ENCODE results near the gene ANKRD11.
"Not testable (repeated sequence)": the region's sequence is repeated elsewhere in the genome, so short reads cannot be mapped to it uniquely, and the experiment has no call there.

Gene ANKRD11

DNA sequence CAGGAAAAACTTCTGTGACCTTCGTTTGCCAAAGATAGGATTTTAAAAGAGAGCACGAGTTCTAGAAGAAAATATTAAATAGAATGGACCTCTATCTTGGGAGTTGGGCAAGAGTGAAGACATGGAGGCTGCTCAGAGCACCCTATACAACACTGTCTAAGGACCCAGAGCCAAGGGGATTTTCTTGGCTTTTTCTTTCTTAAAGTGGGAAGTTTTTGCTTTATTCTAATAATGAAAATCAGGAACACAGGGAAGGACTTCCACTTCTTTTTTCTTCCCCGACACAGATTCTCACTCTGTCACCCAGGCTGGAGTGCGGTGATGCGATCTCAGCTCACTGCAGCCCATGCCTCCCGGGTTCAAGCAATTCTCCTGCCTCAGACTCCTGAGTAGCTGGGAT is 178.7 kb downstream of the ANKRD11 start:
- no peak for DNase-seq

DNA sequence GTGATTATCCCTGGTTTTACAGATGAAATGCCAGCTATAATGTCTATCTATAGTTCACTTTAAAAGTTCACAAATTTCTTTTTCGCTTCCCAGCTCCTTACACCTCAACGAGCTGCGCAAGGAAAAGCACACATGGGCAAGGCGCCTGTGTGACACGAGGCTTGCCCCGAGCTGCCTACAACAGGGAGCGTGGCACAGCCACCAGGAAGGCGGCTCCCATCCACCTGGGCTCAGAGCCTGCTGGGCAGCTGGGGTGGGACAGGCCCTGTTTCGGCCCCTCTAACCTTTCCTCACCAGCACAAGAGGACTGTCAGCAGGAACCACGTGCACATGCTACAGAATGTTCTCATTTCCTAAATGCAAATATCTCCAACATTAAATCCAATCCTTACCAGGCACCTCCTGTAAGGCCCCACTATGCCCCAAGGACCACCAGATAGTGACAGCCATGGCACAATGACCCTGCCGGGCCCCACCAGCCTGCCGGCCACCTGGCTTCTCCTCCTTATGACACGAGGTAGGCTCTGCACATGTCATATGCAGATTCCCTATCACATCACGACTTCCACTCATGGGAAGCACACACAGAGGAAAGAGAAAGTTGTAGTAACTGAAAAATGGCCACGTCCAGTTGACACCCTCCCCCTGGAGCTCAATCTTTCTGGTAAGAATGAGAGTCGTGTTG is 180.8 kb downstream of the ANKRD11 start:
- DNase-seq, result no peak

DNA sequence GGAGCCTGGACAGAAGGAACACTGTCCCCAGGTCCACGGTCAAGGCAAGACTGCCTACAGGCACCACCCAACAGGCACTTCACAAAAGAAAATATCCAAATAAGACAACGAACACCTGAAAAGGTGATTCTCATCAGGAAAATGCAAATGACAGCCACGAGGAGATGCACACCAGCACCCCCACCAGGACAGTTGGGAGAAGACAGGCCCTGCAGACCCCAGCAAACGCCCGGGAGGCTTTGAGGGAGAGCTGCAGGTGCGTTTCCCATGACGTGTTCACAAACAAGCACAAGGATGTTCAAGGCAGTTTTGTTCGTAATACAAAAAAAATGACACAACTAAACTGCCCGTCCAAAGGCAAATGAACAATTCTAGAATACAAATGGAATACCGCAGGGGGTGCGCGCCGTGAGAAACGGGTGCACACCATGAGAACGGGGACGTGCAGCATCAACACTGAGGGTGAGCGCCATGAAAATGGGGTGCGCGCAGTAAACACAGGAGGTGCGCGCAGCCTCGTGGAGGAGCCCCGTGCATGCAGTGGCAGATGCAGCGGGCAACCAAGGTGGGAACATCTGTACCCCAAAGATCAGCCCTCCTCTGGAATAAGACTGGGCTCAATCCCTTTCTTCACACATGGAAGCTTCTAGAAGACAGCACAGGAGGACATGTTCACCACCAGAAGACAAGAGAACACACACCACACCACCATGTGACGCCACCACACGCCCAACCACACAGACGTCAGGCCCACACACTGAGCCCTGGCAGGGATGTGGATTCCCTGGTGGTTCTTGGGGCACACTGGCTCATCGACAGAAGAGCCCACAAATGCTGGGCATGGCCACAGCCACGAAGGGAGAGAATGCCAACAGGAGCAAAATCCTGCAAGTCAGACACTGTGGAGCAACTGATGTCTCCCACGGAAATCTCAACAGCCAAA is 181.7 kb downstream of the ANKRD11 start:
- DNase-seq, result peak; percentile 57

DNA sequence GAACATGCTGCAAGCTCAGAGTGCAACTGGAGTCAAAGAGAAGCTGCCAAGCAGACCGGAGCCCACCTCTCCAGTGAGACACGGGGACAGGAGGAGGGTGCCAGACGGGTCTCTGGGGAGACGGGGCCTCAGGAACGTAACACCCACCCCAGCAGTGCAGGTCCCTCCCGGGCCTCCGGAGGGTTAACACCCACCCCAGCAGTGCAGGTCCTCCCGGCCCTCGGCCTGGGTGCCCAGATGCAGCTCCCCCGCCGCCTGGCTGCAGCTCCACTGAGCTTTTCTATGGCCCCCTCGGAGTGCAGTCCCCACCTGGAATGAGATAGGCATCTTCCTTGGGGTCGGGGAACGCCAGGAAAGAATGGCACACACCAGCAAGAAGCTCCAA is 182.9 kb downstream of the ANKRD11 start:
- no peak for DNase-seq

DNA sequence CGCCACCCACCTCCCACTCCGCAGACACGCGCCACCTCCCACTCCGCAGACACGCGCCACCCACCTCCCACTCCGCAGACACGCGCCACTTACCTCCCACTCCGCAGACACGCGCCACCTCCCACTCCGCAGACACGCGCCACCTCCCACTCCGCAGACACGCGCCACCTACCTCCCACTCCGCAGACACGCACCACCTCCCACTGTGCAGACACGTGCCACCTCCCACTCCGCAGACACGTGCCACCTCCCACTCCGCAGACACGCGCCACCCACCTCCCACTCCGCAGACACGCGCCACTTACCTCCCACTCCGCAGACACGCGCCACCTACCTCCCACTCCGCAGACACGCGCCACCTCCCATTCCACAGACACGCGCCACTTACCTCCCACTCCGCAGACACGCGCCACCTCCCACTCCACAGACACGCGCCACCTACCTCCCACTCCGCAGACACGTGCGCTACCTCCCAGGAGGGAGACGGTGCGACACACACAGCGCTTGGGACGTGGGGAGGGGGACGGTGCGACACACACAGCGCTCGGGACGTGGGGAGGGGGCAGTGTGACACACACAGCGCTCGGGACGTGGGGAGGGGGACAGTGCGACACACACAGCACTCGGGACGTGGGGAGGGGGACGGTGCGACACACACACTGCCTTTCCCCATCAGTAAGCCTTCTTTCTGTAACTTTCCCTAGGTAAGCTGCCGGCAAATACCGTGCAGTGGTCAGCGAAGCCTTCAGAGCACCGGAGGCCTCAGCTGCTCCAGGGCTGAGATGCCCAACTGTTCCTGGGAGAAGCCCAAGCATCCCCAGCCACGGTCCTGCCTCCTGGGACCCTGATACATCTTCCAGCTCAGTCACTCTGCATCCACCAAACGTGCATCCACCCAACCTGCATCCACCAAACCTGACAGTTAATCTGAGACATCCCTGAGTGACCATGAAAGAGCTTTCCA is 183.6 kb downstream of the ANKRD11 start:
- not testable (repeated sequence) for DNase-seq

DNA sequence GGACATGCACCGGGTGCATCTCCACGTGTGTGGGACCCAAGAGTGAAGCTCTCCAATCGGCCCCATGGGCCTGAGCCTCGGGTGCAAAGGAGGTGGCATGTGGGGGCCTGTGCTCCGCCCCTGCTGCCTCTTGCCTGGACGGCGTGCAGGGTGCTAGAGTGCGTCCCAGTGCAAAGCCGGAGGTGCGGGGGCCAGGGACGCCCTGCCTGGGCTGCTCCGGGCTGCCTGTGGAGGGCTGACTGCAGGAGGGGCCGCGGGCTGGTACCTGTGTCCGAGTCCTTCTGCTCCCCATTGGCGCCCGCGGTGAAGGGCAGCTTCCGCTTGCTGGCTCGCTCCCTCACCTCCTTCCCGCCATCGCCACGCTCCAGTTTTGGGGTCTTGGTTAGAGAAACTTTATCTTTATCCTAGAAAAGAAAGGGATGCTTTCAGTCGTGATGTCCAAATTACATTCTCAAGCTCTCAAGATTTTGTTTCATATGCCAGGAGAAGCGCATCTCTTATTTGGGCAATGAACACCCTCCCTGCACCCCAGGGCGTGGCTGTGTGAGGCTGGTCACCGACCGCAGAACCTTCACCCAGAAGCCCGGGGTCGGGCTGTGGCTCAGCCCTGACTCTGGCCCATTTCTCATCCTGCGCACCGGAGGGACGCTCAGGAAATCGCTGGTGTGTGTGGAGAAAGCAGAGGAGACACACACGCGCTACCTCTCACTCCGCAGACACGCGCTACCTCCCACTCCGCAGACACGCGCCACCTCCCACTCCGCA is 185.2 kb downstream of the ANKRD11 start:
- DNase-seq, result no peak

DNA sequence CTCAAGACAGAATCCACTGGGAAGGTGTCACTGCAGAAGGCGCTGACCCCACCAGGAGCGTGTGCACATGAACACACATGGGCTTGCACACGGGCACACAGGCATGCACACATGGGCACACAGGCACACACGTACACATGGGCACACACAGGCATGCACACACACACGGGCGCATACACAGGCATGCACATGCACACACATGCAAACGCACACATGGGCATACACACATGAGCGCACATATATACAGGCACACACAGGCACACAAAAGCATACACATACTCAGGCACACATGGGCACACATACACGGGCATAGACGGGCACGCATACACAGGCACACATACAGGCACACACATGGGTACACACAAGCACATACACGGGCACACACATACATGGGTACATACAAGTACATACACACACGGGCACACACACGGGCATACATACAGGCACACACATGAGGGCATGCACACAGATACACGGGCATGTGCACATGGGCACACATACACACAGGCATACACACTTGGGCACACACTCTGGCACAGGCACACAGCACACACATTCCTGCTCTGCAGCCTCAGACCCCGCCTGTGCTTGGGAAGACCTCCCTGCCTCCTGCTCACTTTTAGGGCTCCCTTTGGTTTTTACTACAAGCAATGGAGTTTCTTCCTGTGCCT is 186.0 kb downstream of the ANKRD11 start:
- no peak for DNase-seq

DNA sequence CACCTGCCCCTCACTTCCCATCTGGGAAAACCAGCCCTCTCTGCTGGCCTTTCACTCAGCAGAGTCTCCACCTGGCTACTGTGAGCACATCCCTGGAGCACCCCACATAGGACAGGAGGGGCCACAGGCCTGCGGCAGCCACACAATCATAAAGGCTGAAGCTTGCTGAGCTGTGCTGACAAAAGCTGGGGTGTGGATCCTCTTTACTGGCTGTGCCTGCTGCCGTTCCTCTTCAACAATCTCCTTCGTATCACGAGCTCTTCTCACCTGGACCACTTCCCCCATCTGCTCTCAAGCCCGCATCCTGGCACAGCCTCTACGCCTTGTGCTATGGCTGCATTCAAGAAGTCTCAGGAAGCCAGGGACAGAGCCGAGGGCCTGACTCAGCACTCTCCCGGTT is 186.7 kb downstream of the ANKRD11 start:
- no peak for DNase-seq

DNA sequence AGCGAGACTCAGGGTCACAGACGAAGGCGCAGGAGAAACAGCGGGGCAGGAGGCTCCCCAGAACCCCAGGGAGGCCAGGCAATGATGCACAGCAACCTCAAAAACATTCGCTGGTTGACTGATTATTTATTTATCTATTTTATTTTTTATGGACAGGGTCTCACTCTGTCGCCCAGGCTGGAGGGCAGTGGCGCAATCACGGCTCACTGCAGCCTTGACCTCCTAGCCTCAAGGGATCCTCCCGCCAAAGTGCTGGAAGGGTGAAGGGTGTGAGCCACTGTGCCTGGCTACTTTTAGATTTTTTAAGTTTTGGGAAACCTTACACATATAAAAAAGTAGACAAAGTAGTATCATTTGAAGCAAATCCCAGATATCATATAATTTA is 189.4 kb downstream of the ANKRD11 start:
- no peak for DNase-seq

DNA sequence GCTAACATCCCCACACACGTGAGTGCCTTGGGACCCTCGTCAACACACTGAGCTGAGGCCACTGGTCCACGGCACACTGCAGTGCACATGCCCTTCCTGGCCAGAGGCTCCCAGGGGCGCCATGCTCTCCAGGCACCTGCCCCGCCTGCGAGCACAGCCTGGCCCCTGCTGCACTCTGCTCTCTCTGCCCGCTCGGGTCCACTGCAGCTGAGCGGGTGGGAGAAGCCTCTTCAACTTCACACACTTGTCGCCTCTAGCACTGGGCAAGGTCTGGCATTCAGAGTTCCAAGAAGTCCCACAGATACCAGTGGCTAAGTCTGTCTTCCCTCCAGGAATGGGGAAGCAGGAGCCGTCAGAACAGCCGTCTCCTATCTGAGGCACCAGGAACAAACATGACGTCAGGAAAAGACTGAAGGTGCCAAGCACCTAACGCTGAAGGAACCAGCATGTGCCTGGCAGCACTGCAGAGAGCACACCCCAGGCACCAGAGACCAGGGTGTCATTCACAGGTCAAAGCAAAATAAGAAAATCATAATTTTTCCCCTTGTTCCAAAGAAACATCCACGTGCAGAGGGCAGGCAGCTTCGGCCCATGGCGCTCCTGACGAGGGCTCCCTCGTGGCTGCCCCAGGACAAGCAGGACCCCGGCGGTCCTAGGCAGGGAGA is 189.9 kb downstream of the ANKRD11 start:
- DNase-seq, result no peak

DNA sequence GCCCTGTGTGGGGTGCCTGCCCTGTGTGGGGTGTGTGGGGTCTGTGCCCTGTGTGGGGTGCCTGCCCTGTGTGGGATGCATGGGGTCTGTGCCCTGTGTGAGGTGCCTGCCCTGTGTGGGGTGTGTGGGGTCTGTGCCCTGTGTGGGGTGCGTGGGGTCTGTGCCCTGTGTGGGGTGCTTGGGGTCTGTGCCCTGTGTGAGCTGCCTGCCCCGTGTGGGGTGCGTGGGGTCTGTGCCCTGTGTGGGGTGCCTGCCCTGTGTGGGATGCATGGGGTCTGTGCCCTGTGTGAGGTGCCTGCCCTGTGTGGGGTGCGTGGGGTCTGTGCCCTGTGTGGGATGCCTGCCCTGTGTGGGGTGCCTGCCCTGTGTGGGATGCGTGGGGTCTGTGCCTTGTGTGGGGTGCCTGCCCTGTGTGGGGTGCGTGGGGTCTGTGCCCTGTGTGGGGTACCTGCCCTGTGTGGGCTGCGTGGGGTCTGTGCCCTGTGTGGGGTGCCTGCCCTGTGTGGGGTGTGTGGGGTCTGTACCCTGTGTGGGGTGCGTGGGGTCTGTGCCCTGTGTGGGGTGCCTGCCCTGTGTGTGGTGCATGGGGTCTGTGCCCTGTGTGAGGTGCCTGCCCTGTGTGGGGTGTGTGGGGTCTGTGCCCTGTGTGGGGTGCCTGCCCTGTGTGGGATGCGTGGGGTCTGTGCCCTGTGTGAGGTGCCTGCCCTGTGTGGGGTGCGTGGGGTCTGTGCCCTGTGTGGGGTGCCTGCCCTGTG is 190.8 kb downstream of the ANKRD11 start:
- not testable (repeated sequence) for DNase-seq

DNA sequence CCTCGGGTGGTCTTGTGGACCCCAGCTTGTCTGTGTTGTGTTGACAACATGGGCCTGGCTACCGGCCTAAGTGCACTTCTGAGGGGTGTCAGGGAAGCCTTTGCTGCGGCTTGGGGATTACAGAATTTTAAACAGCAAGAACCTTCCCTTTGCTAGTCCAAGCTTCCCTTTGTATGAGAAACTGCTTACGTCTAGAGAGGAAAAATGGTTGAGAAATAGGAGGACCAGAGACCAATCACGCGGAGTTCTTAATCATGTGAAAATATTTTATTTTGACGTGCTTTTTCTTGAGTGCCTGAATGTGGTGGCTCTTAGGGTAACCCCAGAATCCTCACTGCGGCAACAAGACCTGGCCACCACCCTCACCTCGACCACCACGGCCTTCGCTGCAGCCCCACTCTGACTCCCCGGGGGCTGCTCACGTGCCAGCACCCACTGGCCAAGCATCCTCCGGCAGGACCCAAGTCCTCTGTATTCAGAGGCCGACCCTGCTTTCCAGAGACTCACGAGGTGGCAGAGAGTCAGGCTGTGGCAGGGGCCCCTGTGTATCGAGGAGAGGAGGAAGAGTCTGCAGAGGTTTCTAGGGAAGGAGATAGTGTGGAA is 191.6 kb downstream of the ANKRD11 start:
- no peak for DNase-seq

DNA sequence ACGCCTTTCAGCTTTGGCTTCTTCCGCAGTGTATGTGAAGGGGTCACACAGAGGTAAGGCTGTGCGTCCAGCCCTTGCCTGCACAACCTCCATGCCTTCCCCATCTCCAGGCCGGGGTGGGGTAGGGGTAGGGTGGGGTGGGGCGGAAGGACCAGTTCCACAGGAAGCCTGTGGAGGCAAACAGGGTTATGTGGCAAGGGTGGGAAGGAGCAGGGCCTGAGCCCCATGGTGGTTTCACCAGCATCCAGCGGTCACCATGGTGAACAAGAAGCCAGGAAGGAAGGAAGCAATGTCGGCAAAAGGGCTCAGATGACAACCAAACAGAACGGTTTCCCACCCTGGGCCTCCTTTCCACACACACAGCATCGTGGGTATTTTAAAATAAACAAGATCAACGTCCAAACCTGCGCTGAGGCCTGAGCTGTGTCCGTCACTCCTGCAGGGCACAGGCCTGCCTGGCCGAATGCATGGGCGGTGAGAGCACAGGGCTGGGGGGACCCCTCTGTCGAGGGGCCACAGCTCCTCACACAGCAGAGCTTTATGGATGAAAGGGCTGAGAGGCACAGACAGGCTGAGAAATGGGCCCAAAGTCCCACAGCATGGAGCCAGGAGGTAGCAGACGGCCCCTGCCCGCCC is 192.3 kb downstream of the ANKRD11 start:
- no peak for DNase-seq

DNA sequence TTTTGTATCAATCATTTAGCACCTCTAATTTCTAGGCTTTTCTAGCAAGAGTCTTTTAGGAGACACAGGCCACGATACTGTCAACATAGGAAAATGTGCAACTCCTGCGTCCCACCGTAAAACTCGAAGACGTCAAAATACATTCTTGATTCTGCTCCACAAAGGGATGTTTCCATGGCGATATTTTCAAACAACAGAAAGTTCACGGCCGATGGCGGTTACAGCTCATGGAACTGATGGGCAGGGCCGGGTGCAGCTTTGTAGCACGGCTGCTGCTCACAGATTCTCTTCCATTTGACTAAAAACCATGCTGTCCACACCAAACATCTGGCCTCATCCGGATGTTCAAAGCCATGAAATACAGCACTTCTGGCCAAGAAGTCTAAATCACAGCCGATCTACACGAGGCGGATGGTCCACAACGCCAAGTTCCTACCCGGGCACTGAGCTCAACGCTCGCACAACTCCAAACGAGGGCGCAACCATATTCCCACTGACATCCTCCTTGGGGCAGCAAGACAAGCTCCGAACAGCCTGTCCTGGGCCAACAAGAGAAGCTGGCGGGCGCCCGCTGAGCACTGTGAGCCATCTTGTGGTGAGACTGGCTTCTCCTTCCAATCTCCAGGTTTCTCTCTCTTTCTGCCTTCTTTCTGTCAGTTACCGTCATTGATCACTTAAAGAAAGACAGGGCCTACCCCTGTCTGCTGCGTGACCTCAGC is 193.0 kb downstream of the ANKRD11 start:
- no peak for DNase-seq

DNA sequence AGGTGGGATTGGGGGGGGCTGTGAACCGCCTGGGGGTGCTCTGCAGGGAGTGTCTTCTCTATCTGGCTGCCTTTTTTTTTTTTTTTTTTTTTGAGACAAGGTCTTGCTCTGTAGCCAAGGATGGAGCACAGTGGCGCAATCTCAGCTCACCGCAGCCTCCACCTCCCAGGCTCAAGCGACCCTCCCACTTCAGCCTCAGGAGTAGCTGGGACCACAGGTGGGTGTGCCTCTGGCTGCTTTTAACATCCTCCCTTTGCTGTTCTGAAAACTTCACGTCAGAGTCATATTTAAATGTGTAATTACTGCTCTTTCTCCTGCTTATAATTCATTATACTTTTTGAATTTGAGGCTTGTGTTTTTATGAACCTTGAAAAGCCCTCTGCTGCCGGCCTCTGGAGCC is 194.4 kb downstream of the ANKRD11 start:
- DNase-seq, result no peak

DNA sequence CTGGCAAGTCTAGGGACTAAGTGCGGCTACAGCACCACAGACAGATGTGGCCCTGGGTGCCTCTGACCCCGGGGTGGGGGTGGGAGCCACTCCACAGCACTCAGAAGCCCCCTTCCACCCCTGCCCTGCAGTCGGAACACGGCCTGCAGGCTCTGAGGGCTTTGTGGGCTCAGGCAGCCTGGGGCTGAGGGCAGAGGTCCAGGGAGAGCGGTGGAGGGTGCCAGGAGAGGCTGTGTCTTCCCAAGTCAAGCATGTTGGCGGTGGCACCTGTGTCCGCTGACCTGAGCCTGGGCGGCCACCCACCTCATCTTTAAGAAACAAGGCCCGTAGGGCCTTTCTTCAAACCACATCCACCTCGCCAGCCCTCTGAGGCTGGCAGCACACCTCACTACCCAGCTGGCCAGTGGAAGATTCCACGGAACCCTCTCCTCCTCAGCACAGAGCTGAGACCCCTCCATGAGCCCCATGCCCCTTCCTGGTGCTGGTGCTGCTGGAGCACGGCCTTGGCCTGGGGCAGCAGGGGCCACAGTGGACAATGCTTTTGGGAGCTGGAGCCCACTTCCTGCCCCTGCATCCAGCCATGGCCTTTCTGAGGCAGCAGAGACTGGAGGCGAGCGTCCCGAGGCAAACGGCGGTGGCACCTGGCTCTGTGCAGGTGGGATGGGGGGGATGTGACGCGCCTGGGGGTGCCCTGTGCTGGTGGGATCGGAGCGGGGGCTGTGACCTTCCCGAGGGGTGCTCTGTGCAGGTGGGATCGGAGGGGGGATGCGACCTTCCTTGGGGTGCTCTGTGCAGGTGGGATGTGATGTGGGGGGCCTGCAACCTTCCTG is 195.1 kb downstream of the ANKRD11 start:
- DNase-seq, result no peak

DNA sequence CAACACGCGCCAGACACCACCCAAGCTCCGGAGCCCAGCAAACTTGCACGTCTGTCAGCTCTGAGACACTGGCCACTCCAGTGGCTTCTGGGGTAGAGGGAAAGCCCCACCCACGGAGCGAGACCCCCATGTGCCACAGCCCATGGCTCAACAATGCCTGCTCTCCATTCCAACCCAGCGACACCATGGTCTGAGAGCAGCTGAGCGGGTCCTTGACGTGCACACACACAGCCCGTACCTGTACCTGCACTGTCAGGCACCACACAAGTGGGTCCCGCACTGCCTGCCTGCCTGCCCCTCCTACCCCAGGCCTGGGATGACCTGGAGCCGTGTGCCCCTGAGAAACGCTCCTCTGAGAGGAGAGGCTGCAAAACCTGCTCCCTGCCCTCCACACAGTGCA is 195.9 kb downstream of the ANKRD11 start:
- no peak for DNase-seq

Measured in CD4-positive, alpha-beta T cell treated with Interleukin-17A for 4 hours (primary cell).